HepG2 (cell line): ENCODE results near the gene VAC14. TPM values are rescaled to one million over a fixed set of nuclear protein-coding genes. Genes with fewer than 3 reads are reported as not detected.

Experiments used
- EEA1 ChIP-seq: sonication (generic); formaldehyde crosslinking; IDR thresholded peaks from 2 replicates; pipeline ENCODE4 v1.5.1; 2020; ENCODE audit warnings: mild to moderate bottlenecking, missing genetic modification reagents, borderline replicate concordance
- ETV5 ChIP-seq: IDR thresholded peaks from 2 replicates; pipeline ENCODE4 v1.6.1; 2018; ENCODE audit warnings: missing biosample characterization, missing genetic modification reagents, inconsistent platforms, borderline replicate concordance
- HMG20B ChIP-seq: conservative IDR thresholded peaks from 2 replicates; pipeline ENCODE4 v1.6.1; 2016; ENCODE audit warnings: missing genetic modification reagents, missing compliant biosample characterization
- HMGXB3 ChIP-seq: sonication (generic); formaldehyde crosslinking; IDR thresholded peaks from 2 replicates; pipeline ENCODE4 v1.4.0; 2020; ENCODE audit warnings: missing genetic modification reagents, borderline replicate concordance
- MED13 ChIP-seq: sonication (generic); formaldehyde crosslinking; IDR thresholded peaks from 2 replicates; pipeline ENCODE4 v1.5.0; 2020; ENCODE audit warnings: missing genetic modification reagents
- RARG ChIP-seq: sonication (generic); formaldehyde crosslinking; IDR thresholded peaks from 2 replicates; pipeline ENCODE4 v1.4.0; 2020; ENCODE audit warnings: low read depth, mild to moderate bottlenecking, missing genetic modification reagents
- SRSF4 ChIP-seq: fragments of 200-400 bp; formaldehyde crosslinking; IDR thresholded peaks from one replicate; pipeline ENCODE4 v1.6.1; 2018; ENCODE audit warnings: mild to moderate bottlenecking, low read depth, low read length, moderate library complexity; ENCODE audit not compliant: poor library complexity, severe bottlenecking
- YY1 ChIP-seq: IDR thresholded peaks from 2 replicates; pipeline ENCODE4 v1.6.1; 2011; ENCODE audit warnings: low read length, low read depth, moderate library complexity, mild to moderate bottlenecking; ENCODE audit not compliant: insufficient read depth, insufficient replicate concordance
- ZBTB10 ChIP-seq: sonication (generic); formaldehyde crosslinking; IDR thresholded peaks from 2 replicates; pipeline ENCODE4 v1.4.0; 2020; ENCODE audit warnings: missing genetic modification reagents, borderline replicate concordance
- ZBTB33 ChIP-seq: sonication (generic); formaldehyde crosslinking; IDR thresholded peaks from 2 replicates; pipeline ENCODE4 v1.4.0; 2020; ENCODE audit warnings: missing genetic modification reagents
- ZKSCAN1 ChIP-seq: fragments of 150-350 bp; IDR thresholded peaks from 2 replicates; pipeline ENCODE4 v1.6.1; 2014; ENCODE audit warnings: low read length
- ZNF274 ChIP-seq: sonication (generic); formaldehyde crosslinking; IDR thresholded peaks from 2 replicates; pipeline ENCODE4 v1.5.1; 2020; ENCODE audit warnings: mild to moderate bottlenecking, missing genetic modification reagents
- ZNF275 ChIP-seq: sonication (generic); formaldehyde crosslinking; IDR thresholded peaks from 2 replicates; pipeline ENCODE4 v1.8.0; 2022; ENCODE audit warnings: missing genetic modification reagents, mild to moderate bottlenecking, inconsistent platforms, borderline replicate concordance
- ZNF446 ChIP-seq: sonication (generic); formaldehyde crosslinking; IDR thresholded peaks from 2 replicates; pipeline ENCODE4 v1.5.0; 2020; ENCODE audit warnings: mild to moderate bottlenecking, missing genetic modification reagents
- ZNF557 ChIP-seq: sonication (generic); formaldehyde crosslinking; IDR thresholded peaks from 2 replicates; pipeline ENCODE4 v1.4.0; 2020; ENCODE audit warnings: missing genetic modification reagents
- ZNF576 ChIP-seq: sonication (generic); formaldehyde crosslinking; IDR thresholded peaks from 2 replicates; pipeline ENCODE4 v1.4.0; 2020; ENCODE audit warnings: mild to moderate bottlenecking, missing genetic modification reagents
- polyA plus RNA-seq, 8 experiments: library from polyadenylated mRNA; depleted of rRNA in 3 of 8; stranded (reverse) in 7 of 8; unstranded in 1 of 8; fragments of >200 nt; fragmentation: Illumina TruSeq in 4 of 8; extraction: Trizol in 4 of 8; gene quantifications; 2 replicates each; pipeline versions ENCODE4 v1.2.1 to v1.2.3, GENCODE V29; 2011 to 2016; ENCODE audit warnings: low read depth in 4 of 8, missing spikeins in 1 of 8, mixed read lengths in 1 of 8; ENCODE audit not compliant: insufficient read depth in 1 of 8
- total RNA-seq, 5 experiments: library from RNA; depleted of rRNA; stranded (reverse); fragments of >200 nt; fragmentation: Illumina TruSeq; extraction: Trizol; gene quantifications; 2 replicates each; pipeline ENCODE4 v1.2.3, GENCODE V29; 2016; ENCODE audit warnings: low read depth in 1 of 5

The VAC14 gene
- total and polyA plus RNA-seq, 2 of the 13 experiments (the other 11 are each of a cell fraction or from before 2014, with no cell fraction given), result 23.5 to 24.6 TPM

GRCh38 chr16:70711211-70712031 is 89.5 kb downstream of the VAC14 start (continued):
- TF ChIP-seq ZKSCAN1 (no peak), EEA1 (CRISPR knock-in tag) (no peak), ZNF446 (CRISPR knock-in tag) (no peak), ZNF576 (CRISPR knock-in tag) (no peak), ZNF274 (CRISPR knock-in tag) (peak; percentile 70; the same call in 1 of the 2 replicates), YY1 (peak; percentile 49), HMGXB3 (CRISPR knock-in tag) (peak; percentile 14; the same call in 1 of the 2 replicates), MED13 (CRISPR knock-in tag) (peak; percentile 65; the same call in 1 of the 2 replicates), SRSF4 (no peak), HMG20B (no peak), ZBTB33 (CRISPR knock-in tag) (peak; percentile 59), ZNF557 (CRISPR knock-in tag) (no peak), ZNF275 (peak; percentile 78; the same call in 1 of the 2 replicates), RARG (CRISPR knock-in tag) (no peak; the same call in 1 of the 2 replicates), ETV5 (CRISPR knock-in tag) (peak; percentile 15; the same call in 1 of the 2 replicates), ZBTB10 (CRISPR knock-in tag) (peak; percentile 93)
